ENCODE results near the gene ATRNL1. TPM values are rescaled to one million over a fixed set of nuclear protein-coding genes. Genes with fewer than 3 reads are reported as not detected.

The ATRNL1 gene
- total RNA-seq, 1 donor from 2014 or later: 11.4 TPM

DNA sequence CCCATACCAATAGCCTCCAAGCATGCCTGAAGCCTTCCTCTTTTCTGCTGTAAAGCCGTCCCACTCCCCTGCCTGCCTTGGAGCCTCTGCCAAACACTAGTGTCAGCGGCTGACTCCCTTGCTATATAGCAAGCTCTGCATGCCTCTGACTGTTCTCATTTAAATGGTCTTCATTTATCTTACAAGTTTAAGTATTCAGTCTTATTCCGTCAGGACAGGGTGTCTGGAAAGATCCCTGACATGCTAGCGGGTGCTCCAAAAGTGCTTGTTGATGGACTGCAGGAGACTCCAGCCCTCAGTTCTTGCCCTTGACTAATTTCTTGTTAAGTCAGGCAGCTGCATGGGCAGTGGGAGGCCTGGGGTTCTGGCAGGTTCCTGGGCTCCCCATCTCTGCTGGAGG, 881.2 kb downstream of the ATRNL1 start:
- TF ChIP-seq, protein P1, sequence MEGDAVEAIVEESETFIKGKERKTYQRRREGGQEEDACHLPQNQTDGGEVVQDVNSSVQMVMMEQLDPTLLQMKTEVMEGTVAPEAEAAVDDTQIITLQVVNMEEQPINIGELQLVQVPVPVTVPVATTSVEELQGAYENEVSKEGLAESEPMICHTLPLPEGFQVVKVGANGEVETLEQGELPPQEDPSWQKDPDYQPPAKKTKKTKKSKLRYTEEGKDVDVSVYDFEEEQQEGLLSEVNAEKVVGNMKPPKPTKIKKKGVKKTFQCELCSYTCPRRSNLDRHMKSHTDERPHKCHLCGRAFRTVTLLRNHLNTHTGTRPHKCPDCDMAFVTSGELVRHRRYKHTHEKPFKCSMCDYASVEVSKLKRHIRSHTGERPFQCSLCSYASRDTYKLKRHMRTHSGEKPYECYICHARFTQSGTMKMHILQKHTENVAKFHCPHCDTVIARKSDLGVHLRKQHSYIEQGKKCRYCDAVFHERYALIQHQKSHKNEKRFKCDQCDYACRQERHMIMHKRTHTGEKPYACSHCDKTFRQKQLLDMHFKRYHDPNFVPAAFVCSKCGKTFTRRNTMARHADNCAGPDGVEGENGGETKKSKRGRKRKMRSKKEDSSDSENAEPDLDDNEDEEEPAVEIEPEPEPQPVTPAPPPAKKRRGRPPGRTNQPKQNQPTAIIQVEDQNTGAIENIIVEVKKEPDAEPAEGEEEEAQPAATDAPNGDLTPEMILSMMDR (IDR thresholded peaks at IDR 0.05; ENCODE audit: insufficient read depth, low read length, poor library complexity, severe bottlenecking): no peak
- Histone ChIP-seq H3K36me3 (ENCODE audit: control insufficient read depth, insufficient read depth, low read length) (no peaks in the 10 kb centered on the region), H3K27me3 (ENCODE audit: control insufficient read depth, insufficient read depth, low read length) (no peaks in the 10 kb centered on the region)

DNA sequence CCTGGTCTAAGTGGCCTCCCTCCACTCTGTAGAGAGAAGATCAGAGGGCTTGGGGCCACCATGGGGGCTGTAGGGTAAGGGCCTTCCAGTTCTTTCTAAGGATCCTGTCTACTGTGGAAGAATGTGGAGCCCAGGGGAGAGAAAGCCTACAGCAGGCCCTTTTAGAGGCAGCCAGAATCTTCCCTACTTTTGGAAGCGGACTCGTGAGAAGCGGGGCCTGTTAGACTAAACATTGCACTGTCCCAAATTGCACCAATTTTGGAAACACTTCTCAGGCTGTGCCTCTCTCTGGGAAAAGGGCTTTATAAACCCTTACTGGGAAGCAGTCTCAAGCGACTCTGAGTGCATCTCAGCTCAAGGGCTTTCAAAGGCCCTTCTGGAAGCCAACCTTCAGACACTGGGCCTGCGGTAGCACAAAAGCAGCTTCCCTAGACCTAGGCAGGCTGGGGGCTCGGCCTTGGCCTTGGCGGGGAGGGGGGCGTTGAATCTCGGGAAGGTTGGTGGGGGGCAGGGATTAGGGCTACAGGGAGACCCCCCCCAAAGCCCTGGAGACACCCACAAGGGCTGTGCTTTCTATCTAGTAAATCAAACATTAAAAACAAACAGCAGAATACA, 881.8 kb downstream of the ATRNL1 start:
- no peak overlapping the region for H3K4me3 ChIP-seq (ENCODE audit: low read depth, low read length)
- DNase-seq (ENCODE audit: low read depth): no peak
- H3K36me3 ChIP-seq (ENCODE audit: control insufficient read depth, insufficient read depth, low read length): no peaks in the 10 kb centered on the region
- no peaks in the 10 kb centered on the region for H3K27me3 ChIP-seq (ENCODE audit: control insufficient read depth, insufficient read depth, low read length)
- TF ChIP-seq, protein P1 (IDR thresholded peaks at IDR 0.05; ENCODE audit: insufficient read depth, low read length, poor library complexity, severe bottlenecking): no peak

More for the DNA sequence above, 881.2 kb downstream of the ATRNL1 start:
- no peak for DNase-seq (ENCODE audit: low read depth)
- no peak overlapping the region for H3K4me3 ChIP-seq (ENCODE audit: low read depth, low read length)

DNA sequence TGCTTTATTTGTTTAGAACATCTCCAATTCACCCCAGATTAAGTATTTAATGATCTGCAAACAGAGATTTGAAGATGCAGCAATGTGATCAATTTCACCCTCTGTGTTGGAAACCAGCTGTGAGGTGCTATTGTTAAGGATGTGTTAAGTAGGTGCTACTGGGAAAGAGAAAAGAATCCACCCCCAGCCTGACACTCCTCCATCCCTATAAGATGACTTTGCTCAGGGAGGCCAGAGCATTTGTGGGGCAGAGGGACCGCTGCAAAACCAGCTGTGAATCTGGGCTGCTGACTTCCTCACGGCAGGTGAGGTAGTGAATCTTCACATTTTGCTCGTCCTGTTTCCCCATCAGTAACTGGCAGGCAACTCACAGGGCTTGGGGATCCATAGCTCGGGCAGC, 882.3 kb downstream of the ATRNL1 start:
- DNase-seq (ENCODE audit: low read depth): no peak
- Histone ChIP-seq H3K27me3 (ENCODE audit: control insufficient read depth, insufficient read depth, low read length) (no peaks in the 10 kb centered on the region), H3K36me3 (ENCODE audit: control insufficient read depth, insufficient read depth, low read length) (no peaks in the 10 kb centered on the region), H3K4me3 (ENCODE audit: low read depth, low read length) (no peak overlapping the region)
- TF ChIP-seq, protein P1 (IDR thresholded peaks at IDR 0.05; ENCODE audit: insufficient read depth, low read length, poor library complexity, severe bottlenecking): no peak

DNA sequence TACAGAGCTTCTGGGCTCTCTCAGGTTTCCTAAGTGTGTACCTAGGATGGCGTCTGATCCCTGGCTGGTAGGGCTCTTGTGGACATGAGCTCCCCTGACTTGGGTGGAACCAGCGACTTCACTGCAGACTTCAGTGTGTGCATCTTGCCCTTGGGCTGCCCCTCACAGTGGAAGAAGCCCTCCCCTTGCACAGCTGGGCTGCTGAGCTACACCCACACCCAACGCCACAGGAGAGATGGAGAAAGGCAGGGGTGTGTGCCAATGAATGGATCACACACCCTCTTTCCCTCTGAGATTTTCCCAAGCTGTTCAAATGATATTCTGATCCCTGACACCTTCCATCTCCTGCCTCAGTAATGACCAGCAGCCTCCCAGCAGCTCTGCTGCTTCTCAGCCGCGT, 883.2 kb downstream of the ATRNL1 start:
- H3K27me3 ChIP-seq (ENCODE audit: control insufficient read depth, insufficient read depth, low read length): no peaks in the 10 kb centered on the region
- TF ChIP-seq, protein P1 (IDR thresholded peaks at IDR 0.05; ENCODE audit: insufficient read depth, low read length, poor library complexity, severe bottlenecking): no peak
- H3K36me3 ChIP-seq (ENCODE audit: control insufficient read depth, insufficient read depth, low read length): no peaks in the 10 kb centered on the region
- H3K4me3 ChIP-seq (ENCODE audit: low read depth, low read length): no peak overlapping the region
- no peak for DNase-seq (ENCODE audit: low read depth)

DNA sequence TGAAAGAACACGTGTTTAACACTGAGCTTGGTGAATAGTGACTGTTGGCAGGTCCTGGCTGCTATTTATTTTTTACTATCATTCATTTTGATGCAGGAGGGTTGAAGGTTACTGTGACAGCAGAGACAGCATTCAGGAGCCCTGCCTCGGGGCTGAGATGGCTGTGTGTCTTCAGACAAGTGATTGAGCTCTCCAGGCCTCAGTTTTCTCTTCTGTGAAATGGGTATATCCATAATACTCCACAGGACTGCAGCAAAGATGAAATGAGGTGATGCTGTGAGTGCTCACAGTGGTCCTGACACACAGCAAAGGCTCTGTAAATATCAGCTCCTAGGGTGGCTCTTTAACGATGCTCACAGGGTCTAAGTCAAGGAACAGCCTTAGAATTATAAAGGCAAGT, 884.7 kb downstream of the ATRNL1 start:
- Histone ChIP-seq H3K36me3 (ENCODE audit: control insufficient read depth, insufficient read depth, low read length) (no peaks in the 10 kb centered on the region), H3K27me3 (ENCODE audit: control insufficient read depth, insufficient read depth, low read length) (no peaks in the 10 kb centered on the region), H3K4me3 (ENCODE audit: low read depth, low read length) (no peak overlapping the region)
- no peak for DNase-seq (ENCODE audit: low read depth)
- TF ChIP-seq, protein P1 (IDR thresholded peaks at IDR 0.05; ENCODE audit: insufficient read depth, low read length, poor library complexity, severe bottlenecking): no peak

DNA sequence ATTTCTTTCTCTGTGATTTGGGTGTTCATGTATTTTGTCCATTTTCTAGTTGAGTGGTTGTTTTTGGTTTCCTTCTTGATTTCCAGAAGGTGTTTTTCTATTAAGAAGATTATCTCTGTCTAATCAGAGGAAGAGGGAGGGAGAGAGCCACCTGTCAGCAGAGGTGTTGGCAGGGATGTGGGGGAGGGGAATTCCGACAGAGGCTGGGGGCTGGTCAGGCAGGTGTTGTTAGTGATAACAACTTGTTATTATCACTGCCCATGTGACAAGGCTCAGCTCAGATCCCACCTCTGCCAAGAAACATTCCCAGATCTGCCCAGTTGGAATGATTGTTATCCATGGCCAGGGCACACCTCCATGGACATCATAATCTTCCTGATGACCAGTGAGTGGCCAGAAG, 886.4 kb downstream of the ATRNL1 start:
- TF ChIP-seq, protein P1 (IDR thresholded peaks at IDR 0.05; ENCODE audit: insufficient read depth, low read length, poor library complexity, severe bottlenecking): no peak
- DNase-seq (ENCODE audit: low read depth): no peak
- Histone ChIP-seq H3K27me3 (ENCODE audit: control insufficient read depth, insufficient read depth, low read length) (no peaks in the 10 kb centered on the region), H3K4me3 (ENCODE audit: low read depth, low read length) (no peak overlapping the region), H3K36me3 (ENCODE audit: control insufficient read depth, insufficient read depth, low read length) (no peaks in the 10 kb centered on the region)
